GM20000 (cell line): ENCODE data around the gene FMO3.

ENCODE experiments used
- DNase-seq: peaks from one replicate; pipeline ENCODE4 v3.0.0; 2012; ENCODE audit warnings: low spot score
- TF ChIP-seq, protein P1 (sequence below): IDR thresholded peaks from 2 replicates; pipeline ENCODE4 v1.5.1; 2012; ENCODE audit warnings: mild to moderate bottlenecking, control low read depth; ENCODE audit errors: extremely low read depth, missing control alignments

Gene FMO3

DNA sequence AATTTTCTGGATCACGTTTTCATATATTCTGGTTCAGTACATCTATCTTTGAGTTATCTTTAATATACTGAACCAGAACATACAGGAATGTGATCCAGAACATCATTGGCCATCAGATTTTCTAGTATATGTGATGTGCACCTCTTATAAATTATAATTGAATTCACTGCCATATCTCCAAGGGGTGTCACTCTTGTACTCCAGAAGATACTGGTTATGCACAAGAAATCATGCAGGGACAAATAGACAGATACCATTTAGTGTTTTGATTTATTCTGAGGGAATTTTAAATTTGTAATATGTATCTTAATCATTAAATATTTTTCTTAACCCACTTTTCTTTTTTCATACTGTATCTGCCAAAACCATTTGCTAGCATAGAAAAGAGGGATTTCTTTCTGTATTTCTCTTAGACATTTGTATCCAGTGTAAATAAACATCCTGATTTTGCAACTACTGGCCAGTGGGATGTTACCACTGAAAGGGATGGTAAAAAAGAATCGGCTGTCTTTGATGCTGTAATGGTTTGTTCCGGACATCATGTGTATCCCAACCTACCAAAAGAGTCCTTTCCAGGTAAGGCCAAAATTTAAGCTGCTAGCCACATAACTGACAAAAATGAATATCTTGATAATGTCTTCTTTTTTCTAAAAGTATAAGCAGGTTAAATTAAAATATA is 16.7 kb downstream of the FMO3 start:
- TF ChIP-seq, protein P1, sequence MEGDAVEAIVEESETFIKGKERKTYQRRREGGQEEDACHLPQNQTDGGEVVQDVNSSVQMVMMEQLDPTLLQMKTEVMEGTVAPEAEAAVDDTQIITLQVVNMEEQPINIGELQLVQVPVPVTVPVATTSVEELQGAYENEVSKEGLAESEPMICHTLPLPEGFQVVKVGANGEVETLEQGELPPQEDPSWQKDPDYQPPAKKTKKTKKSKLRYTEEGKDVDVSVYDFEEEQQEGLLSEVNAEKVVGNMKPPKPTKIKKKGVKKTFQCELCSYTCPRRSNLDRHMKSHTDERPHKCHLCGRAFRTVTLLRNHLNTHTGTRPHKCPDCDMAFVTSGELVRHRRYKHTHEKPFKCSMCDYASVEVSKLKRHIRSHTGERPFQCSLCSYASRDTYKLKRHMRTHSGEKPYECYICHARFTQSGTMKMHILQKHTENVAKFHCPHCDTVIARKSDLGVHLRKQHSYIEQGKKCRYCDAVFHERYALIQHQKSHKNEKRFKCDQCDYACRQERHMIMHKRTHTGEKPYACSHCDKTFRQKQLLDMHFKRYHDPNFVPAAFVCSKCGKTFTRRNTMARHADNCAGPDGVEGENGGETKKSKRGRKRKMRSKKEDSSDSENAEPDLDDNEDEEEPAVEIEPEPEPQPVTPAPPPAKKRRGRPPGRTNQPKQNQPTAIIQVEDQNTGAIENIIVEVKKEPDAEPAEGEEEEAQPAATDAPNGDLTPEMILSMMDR: no peak
- DNase-seq: no peak

DNA sequence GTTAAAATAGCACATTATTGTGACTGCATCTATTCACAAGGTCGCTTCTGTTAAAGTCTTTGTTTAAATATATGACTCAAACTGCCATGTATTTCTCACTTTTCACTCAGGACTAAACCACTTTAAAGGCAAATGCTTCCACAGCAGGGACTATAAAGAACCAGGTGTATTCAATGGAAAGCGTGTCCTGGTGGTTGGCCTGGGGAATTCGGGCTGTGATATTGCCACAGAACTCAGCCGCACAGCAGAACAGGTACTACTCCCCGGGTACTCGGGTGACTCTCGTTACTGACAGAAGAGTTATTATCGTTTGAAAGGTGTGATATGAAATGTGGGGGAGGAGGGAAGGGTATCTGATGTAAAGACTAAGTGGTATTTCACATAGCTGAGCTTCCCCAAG is 17.3 kb downstream of the FMO3 start:
- TF ChIP-seq, protein P1: no peak
- no peak for DNase-seq

DNA sequence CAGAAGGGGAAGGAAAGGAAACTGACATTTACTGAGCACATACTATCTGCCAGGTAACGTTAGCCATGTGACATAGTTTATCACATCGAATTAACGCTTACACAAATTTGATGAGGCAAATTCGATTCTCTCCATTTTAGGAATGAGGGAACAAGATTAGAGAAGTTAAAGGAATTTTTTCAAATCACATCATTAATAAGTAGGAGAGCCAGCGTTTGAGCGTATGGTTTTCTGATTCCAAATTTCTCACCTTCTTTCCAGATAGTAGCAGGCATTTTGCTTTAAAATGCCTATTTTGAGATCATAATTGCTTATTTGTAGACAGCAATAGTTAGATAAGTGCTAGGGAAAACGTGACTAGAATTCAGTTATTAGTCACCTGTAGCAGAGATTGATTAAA is 19.3 kb downstream of the FMO3 start:
- no peak for DNase-seq
- TF ChIP-seq, protein P1: no peak

DNA sequence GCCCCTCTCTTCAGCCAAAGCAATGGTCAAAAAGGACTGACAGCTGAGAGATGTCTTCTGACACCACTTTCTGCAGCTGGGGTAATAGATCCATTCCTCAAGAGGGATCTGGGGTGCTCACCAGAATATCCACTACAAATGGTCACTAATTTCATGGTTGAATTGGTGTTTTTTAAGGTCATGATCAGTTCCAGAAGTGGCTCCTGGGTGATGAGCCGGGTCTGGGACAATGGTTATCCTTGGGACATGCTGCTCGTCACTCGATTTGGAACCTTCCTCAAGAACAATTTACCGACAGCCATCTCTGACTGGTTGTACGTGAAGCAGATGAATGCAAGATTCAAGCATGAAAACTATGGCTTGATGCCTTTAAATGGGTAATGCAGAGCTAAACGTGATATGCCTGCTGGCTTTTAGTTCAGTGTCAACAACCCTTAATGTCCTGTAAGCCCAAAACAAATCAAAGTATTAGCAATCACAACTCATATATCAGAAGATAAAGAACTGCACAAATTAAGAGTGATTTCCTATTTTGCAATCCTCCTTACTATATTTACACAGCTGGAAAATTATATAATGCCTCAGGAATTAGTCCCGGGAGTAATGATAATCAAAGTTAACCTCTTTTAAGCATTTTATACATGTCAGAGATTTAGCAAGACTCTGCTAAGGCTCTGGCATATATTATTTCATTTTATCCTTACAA is 20.1 kb downstream of the FMO3 start:
- no peak for DNase-seq
- TF ChIP-seq, protein P1: no peak

DNA sequence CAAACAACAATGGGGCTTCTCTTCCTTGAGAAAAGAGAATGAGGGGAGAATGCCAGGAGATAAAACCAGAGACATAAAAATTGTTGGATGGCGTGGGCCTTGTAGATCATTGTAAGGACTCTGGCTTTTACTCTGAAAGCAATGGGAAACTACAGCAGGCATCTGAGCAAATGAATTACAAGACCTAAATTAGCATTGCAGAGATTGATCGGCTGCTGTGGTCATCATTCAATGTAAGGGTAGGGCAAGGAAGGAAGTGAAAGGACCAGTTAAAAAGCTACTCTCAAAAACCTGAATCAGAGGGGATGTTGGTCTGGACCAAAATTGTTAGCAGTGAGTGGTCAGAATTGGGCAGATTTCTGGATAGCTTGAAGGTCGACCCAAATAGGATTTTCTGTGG is 21.4 kb downstream of the FMO3 start:
- no peak for DNase-seq
- TF ChIP-seq, protein P1: no peak

DNA sequence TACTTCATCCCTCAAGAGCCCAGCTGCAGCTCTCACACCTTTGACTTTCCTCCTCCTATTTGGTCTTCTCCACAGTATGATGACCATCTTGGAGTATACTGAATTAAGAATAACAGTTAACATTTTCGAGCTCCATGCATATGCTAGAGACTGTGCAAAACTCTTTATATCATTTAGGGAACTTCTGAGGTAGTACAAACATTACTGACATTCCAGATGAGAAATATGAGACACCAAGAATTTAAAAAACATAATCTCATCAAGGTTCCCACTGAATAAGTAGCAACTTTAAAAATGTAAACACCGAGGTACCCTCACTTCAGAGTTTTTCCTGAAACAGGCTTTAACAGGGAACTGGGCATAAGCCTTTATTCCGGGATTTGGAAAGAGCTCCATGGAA is 22.7 kb downstream of the FMO3 start:
- DNase-seq: no peak

More for the DNA sequence above, 22.7 kb downstream of the FMO3 start:
- TF ChIP-seq, protein P1: no peak
